ENCODE results near the gene ATP2A3.

DNA sequence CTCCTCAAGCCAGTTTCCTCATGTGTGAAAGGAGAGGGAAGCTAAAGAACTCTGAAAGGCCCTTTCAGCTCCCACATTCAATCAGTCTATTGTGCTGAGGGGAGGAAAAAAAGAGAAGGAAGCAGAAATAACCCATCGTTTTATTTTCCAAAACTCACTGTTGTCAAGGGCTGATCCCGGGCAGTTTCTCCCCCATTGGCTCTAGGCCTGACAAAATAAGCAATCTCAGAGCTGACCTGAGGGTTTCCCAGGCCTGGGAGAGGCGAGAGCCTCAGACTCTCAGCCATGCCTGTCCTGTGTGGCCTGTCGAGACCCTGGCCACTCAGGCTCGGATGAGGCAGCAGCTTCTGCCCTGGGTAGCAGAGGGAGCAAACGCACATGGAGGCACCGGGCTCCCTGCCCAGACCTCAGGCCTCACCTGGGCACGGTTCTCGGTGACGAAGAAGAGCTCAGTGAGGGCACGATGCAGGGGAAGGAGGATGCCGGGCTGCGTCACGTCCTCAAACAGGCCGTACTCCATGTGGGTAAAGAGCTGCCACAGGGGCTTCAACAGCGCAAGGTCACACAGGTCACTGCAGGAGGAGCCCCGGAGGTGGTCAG, 45.0 kb upstream of the ATP2A3 start:
- TF ChIP-seq, protein P1, sequence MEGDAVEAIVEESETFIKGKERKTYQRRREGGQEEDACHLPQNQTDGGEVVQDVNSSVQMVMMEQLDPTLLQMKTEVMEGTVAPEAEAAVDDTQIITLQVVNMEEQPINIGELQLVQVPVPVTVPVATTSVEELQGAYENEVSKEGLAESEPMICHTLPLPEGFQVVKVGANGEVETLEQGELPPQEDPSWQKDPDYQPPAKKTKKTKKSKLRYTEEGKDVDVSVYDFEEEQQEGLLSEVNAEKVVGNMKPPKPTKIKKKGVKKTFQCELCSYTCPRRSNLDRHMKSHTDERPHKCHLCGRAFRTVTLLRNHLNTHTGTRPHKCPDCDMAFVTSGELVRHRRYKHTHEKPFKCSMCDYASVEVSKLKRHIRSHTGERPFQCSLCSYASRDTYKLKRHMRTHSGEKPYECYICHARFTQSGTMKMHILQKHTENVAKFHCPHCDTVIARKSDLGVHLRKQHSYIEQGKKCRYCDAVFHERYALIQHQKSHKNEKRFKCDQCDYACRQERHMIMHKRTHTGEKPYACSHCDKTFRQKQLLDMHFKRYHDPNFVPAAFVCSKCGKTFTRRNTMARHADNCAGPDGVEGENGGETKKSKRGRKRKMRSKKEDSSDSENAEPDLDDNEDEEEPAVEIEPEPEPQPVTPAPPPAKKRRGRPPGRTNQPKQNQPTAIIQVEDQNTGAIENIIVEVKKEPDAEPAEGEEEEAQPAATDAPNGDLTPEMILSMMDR (IDR thresholded peaks at IDR 0.05 in 8 of 11, conservative IDR thresholded peaks at IDR 0.05 in 3 of 11), result no peak
- no peak for TF ChIP-seq POLR2A (IDR thresholded peaks at IDR 0.05)
